Colonic mucosa (tissue), 4 donors: ENCODE measurements around the gene F3. TPM values are rescaled to one million over a fixed set of nuclear protein-coding genes. Genes with fewer than 3 reads are reported as not detected.

ENCODE experiments used
- DNase-seq: peaks from one replicate; pipeline ENCODE4 v3.0.0-alpha.2; 2020
- H3K27ac ChIP-seq: fragments of 200-600 bp; one replicate; pipeline ENCODE4 v1.8.0; 2021
- H3K27me3 ChIP-seq: fragments of 200-600 bp; one replicate; pipeline ENCODE4 v1.8.0; 2021
- H3K36me3 ChIP-seq: fragments of 200-600 bp; one replicate; pipeline ENCODE4 v1.8.0; 2021
- H3K4me1 ChIP-seq: fragments of 200-600 bp; one replicate; pipeline ENCODE4 v1.8.0; 2021; ENCODE audit warnings: mild to moderate bottlenecking
- H3K4me3 ChIP-seq: fragments of 200-600 bp; one replicate; pipeline ENCODE4 v1.8.0; 2021
- H3K9ac ChIP-seq, 2 donors: one replicate each; pipeline ENCODE4 v1.7.0; 2013; ENCODE audit warnings: control low read depth in 2 of 2, low read depth in 2 of 2, low read length in 2 of 2
- H3K9me3 ChIP-seq: fragments of 200-600 bp; one replicate; pipeline ENCODE4 v1.8.0; 2021
- CTCF ChIP-seq: fragments of 200-600 bp; IDR thresholded peaks from one replicate; pipeline ENCODE4 v1.8.0; 2022; ENCODE audit warnings: antibody characterized with exemption, mild to moderate bottlenecking
- intact Hi-C: fragments of 100-400 bp; cut with DNase I; formaldehyde crosslinking; loops from one replicate; pipeline ENCODE4 v1.14.1; 2022
- total RNA-seq, 2 donors: library from RNA; stranded (reverse); fragmentation: NEBNext Ultra II Directional in 1 of 2; extraction: Animal tissue kit (Norgen Biotek cat#: 25700) in 1 of 2; gene quantifications; one replicate each; pipeline ENCODE4 v1.2.1, GENCODE V29; 2021
- donor health status: healthy.
- donor health status: DM: no; HTN: no; CAD: no.
- donor health status: DM: no; HTN: no; CAD: no.

F3 gene
- total RNA-seq, 2 donors from 2014 or later: 20.9 to 44.8 TPM

GRCh38 chr1:94530373-94530878 lies 11.1 kb downstream of the F3 start:
- Histone ChIP-seq H3K36me3 (peaks cover 4% of the 10 kb centered on the region), H3K9ac (no peak overlapping the region), H3K4me1 (no peaks in the 10 kb centered on the region), H3K27ac (no peak overlapping the region), H3K9me3 (no peaks in the 10 kb centered on the region), H3K4me3 (no peak overlapping the region), H3K27me3 (no peaks in the 10 kb centered on the region)
- intact Hi-C loops: loop anchor here (10.0 kb wide), 1 partner anchor 154 kb away; no protein-coding TSS in a partner anchor
- DNase-seq: no peak
- no peak for TF ChIP-seq CTCF

- DNase-seq: no peak
- no peak overlapping the region for H3K9ac ChIP-seq
- intact Hi-C loops: no loop called here
- H3K4me3 ChIP-seq: no peak overlapping the region
- H3K27me3 ChIP-seq: no peaks in the 10 kb centered on the region
- TF ChIP-seq CTCF: no peak
- no peaks in the 10 kb centered on the region for H3K4me1 ChIP-seq
- no peak overlapping the region for H3K27ac ChIP-seq
- peaks cover 4% of the 10 kb centered on the region for H3K36me3 ChIP-seq
- H3K9me3 ChIP-seq: no peaks in the 10 kb centered on the region
Measured at GRCh38 chr1:94529416-94529815, 12.1 kb downstream of the F3 start.

GRCh38 chr1:94528826-94529225 lies 12.7 kb downstream of the F3 start:
- intact Hi-C loops: no loop called here
- H3K27ac ChIP-seq: no peak overlapping the region
- no peak overlapping the region for H3K4me3 ChIP-seq
- no peaks in the 10 kb centered on the region for H3K9me3 ChIP-seq
- H3K4me1 ChIP-seq: no peaks in the 10 kb centered on the region
- H3K27me3 ChIP-seq: no peaks in the 10 kb centered on the region
- H3K36me3 ChIP-seq: peaks cover 4% of the 10 kb centered on the region
- DNase-seq: no peak
- no peak for TF ChIP-seq CTCF
- H3K9ac ChIP-seq: no peak overlapping the region

GRCh38 chr1:94528299-94528698 lies 13.3 kb downstream of the F3 start:
- Histone ChIP-seq H3K9me3 (no peaks in the 10 kb centered on the region), H3K36me3 (peaks cover 4% of the 10 kb centered on the region), H3K9ac (no peak overlapping the region), H3K27me3 (no peaks in the 10 kb centered on the region), H3K4me3 (no peak overlapping the region), H3K4me1 (no peaks in the 10 kb centered on the region), H3K27ac (no peak overlapping the region)
- no peak for TF ChIP-seq CTCF
- DNase-seq: no peak
- intact Hi-C loops: no loop called here

- TF ChIP-seq CTCF: no peak
- Histone ChIP-seq H3K27ac (no peak overlapping the region), H3K36me3 (peaks cover 4% of the 10 kb centered on the region), H3K4me1 (no peaks in the 10 kb centered on the region), H3K9ac (no peak overlapping the region), H3K9me3 (no peaks in the 10 kb centered on the region), H3K4me3 (no peak overlapping the region), H3K27me3 (no peaks in the 10 kb centered on the region)
- intact Hi-C loops: no loop called here
- no peak for DNase-seq
Measured at GRCh38 chr1:94527447-94528031, 14.0 kb downstream of the F3 start.
